HG03439 (cell line): ENCODE data around the gene PARD3.

ENCODE experiments used
- ATAC-seq: cut with Tn5 transposase; IDR thresholded peaks from one replicate; pipeline ENCODE4 v1.9.1; 2021; ENCODE audit warnings: mild to moderate bottlenecking, moderate library complexity; ENCODE audit not compliant: unreplicated experiment

Gene PARD3

GRCh38 chr10:34206078-34206934, 608.8 kb downstream of the PARD3 start:
- no peak for ATAC-seq

- no peak for ATAC-seq
These were observed 609.6 kb downstream of the PARD3 start for GRCh38 chr10:34205452-34205851.

- no peak for ATAC-seq
These were observed 611.0 kb downstream of the PARD3 start for GRCh38 chr10:34203966-34204630.

GRCh38 chr10:34200355-34200901, 614.7 kb downstream of the PARD3 start:
- no peak for ATAC-seq

GRCh38 chr10:34198953-34199352, 616.1 kb downstream of the PARD3 start:
- no peak for ATAC-seq

- ATAC-seq, result no peak
These were observed 619.0 kb downstream of the PARD3 start for GRCh38 chr10:34196058-34196433.

GRCh38 chr10:34195364-34196057, 619.6 kb downstream of the PARD3 start:
- no peak for ATAC-seq

GRCh38 chr10:34193931-34194626, 621.0 kb downstream of the PARD3 start:
- no peak for ATAC-seq

- no peak for ATAC-seq
These were observed 622.5 kb downstream of the PARD3 start for GRCh38 chr10:34192646-34193045.

GRCh38 chr10:34191406-34191805, 623.7 kb downstream of the PARD3 start:
- no peak for ATAC-seq

GRCh38 chr10:34190580-34190979, 624.5 kb downstream of the PARD3 start:
- no peak for ATAC-seq

GRCh38 chr10:34189830-34190229, 625.3 kb downstream of the PARD3 start:
- ATAC-seq, result no peak

GRCh38 chr10:34188221-34188620, 626.9 kb downstream of the PARD3 start:
- ATAC-seq, result no peak

- no peak for ATAC-seq
These were observed 627.9 kb downstream of the PARD3 start for GRCh38 chr10:34187201-34187600.

- no peak for ATAC-seq
These were observed 628.4 kb downstream of the PARD3 start for GRCh38 chr10:34186745-34187144.

GRCh38 chr10:34185998-34186397, 629.1 kb downstream of the PARD3 start:
- no peak for ATAC-seq

- ATAC-seq, result no peak
These were observed 630.1 kb downstream of the PARD3 start for GRCh38 chr10:34184939-34185386.

GRCh38 chr10:34184397-34184796, 630.7 kb downstream of the PARD3 start:
- no peak for ATAC-seq

- ATAC-seq, result no peak
These were observed 631.9 kb downstream of the PARD3 start for GRCh38 chr10:34183016-34183796.
